NCI-H1092 (cell line): ENCODE results near the gene LRRC59.
"Not testable (repeated sequence)": the region's sequence is repeated elsewhere in the genome, so short reads cannot be mapped to it uniquely, and the experiment has no call there.

Experiments used
- DNase-seq: peaks from one replicate; lab custom pipeline; 2025; lab: John Stamatoyannopoulos, UW

The LRRC59 gene

GRCh38 chr17:50397111-50397918 lies at the start of gene LRRC59:
TSS of gene LRRC59 (minus strand) at chr17:50397523. CDS start at chr17:50397317, 206 bp downstream.
- peak; percentile 63 for DNase-seq

- no peak for DNase-seq
Measured at GRCh38 chr17:50445730-50446325, 48.5 kb upstream of the LRRC59 start.

GRCh38 chr17:50444841-50445715 lies 47.8 kb upstream of the LRRC59 start:
- DNase-seq: no peak

- DNase-seq: no peak
Measured at GRCh38 chr17:50443505-50443974, 46.2 kb upstream of the LRRC59 start.

- no peak for DNase-seq
Measured at GRCh38 chr17:50440838-50441829, 43.8 kb upstream of the LRRC59 start.

GRCh38 chr17:50440172-50440837 lies 43.0 kb upstream of the LRRC59 start:
- DNase-seq: no peak

- DNase-seq: no peak
Measured at GRCh38 chr17:50439008-50439407, 41.7 kb upstream of the LRRC59 start.

GRCh38 chr17:50437409-50437808 lies 40.1 kb upstream of the LRRC59 start:
- no peak for DNase-seq

GRCh38 chr17:50432125-50432762 lies 34.9 kb upstream of the LRRC59 start:
- DNase-seq: no peak

GRCh38 chr17:50430821-50431618 lies 33.7 kb upstream of the LRRC59 start:
- no peak for DNase-seq

- no peak for DNase-seq
Measured at GRCh38 chr17:50429793-50430192, 32.5 kb upstream of the LRRC59 start.

- no peak for DNase-seq
Measured at GRCh38 chr17:50428831-50429424, 31.6 kb upstream of the LRRC59 start.

GRCh38 chr17:50428126-50428525 lies 30.8 kb upstream of the LRRC59 start:
- not testable (repeated sequence) for DNase-seq

GRCh38 chr17:50426814-50427787 lies 29.8 kb upstream of the LRRC59 start:
- no peak for DNase-seq

GRCh38 chr17:50426472-50426782 lies 29.1 kb upstream of the LRRC59 start:
- no peak for DNase-seq

GRCh38 chr17:50425682-50426471 lies 28.6 kb upstream of the LRRC59 start, which contains the start of gene ACSF2:
TSS of gene ACSF2 (plus strand) at chr17:50426218. CDS start at chr17:50426262, 44 bp downstream.
- no peak for DNase-seq
